ENCODE results near the gene TAPBPL.
A peak's percentile ranks its signal among the peaks of the same experiment; 100 is the strongest.

Gene TAPBPL, protein sequence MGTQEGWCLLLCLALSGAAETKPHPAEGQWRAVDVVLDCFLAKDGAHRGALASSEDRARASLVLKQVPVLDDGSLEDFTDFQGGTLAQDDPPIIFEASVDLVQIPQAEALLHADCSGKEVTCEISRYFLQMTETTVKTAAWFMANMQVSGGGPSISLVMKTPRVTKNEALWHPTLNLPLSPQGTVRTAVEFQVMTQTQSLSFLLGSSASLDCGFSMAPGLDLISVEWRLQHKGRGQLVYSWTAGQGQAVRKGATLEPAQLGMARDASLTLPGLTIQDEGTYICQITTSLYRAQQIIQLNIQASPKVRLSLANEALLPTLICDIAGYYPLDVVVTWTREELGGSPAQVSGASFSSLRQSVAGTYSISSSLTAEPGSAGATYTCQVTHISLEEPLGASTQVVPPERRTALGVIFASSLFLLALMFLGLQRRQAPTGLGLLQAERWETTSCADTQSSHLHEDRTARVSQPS

DNA sequence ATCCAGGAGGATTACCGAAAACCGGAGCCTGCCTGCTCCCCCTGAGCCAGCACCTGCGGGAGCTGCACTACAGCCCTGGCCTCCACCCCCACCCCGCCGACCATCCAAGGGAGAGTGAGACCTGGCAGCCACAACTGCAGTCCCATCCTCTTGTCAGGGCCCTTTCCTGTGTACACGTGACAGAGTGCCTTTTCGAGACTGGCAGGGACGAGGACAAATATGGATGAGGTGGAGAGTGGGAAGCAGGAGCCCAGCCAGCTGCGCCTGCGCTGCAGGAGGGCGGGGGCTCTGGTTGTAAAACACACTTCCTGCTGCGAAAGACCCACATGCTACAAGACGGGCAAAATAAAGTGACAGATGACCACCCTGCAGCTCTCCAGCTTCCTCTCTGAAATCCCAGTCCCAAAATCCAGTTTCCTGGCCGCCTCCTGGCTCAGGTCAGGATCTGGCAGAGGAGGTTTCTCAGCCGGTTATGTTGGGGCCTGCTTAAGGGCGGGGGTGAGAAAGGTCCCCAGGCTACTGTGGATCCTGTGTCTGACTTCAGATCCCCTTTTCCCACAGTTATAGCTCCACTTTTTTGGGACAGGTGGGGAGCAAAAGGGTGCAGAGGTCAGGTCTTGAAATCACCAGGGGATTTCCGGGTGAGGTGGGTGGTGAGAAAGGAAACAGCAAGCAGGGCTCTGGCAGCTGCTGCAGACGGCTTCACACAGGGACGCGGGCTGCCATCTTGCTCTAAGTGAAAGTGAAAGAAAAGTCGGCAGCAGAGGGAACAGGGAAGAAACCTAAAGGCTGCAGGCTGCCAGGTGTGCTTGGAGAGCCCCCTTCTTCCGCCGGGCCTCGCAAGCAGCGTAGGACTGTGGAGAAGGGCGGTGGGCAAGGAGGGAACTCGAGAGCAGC, at the start of gene TAPBPL:
TSS of gene TAPBPL (plus strand) at position 695 of the 897 bp plus-strand sequence. CDS start 207 bp downstream, outside the sequence.
- Histone ChIP-seq H3K4me1 (ENCODE audit: control insufficient read depth in 1 of 2, insufficient read depth in 2 of 2, low read length in 2 of 2) (peaks cover 14 to 31% of the 10 kb centered on the region in 2 donors), H3K27ac (ENCODE audit: low read length) (peak within 1 kb of the TSS; percentile 97), H3K9me3 (ENCODE audit: control insufficient read depth in 1 of 2, low read length in 2 of 2) (no peaks in the 10 kb centered on the region), H3K36me3 (ENCODE audit: control insufficient read depth in 1 of 2, insufficient read depth in 2 of 2, low read length in 2 of 2) (peaks cover 16 to 19% of the 10 kb centered on the region in 2 donors), H3K27me3 (ENCODE audit: low read depth, low read length) (no peaks in the 10 kb centered on the region), H3K4me3 (ENCODE audit: low read depth in 1 of 2, low read length in 2 of 2) (peak within 1 kb of the TSS; percentile 77 to 97)

DNA sequence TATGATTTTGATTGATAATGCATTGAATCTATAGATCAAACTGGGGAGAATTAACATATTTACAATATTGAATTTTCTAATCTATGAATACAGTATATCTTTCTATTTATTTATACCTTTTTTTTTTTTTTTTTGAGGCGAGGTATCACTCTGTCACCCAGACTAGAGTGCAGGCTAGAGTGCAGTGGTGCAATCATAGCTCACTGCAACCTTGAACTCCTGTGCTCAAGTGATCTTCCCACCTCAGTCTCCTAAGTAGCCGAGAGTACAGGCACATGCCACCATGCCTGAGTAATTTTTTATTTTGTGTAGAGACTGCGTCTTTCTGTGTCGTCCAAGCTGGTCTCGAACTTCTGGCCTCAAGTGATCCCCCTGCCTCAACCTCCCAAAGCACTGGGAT, 47.5 kb upstream of the TAPBPL start:
- Histone ChIP-seq H3K27ac (ENCODE audit: low read length) (no peak overlapping the region), H3K4me1 (ENCODE audit: control insufficient read depth in 1 of 2, insufficient read depth in 2 of 2, low read length in 2 of 2) (no peaks in the 10 kb centered on the region), H3K4me3 (ENCODE audit: low read depth in 1 of 2, low read length in 2 of 2) (no peak overlapping the region), H3K9me3 (ENCODE audit: control insufficient read depth in 1 of 2, low read length in 2 of 2) (no peaks in the 10 kb centered on the region), H3K36me3 (ENCODE audit: control insufficient read depth in 1 of 2, insufficient read depth in 2 of 2, low read length in 2 of 2) (no peaks in the 10 kb centered on the region), H3K27me3 (ENCODE audit: low read depth, low read length) (no peaks in the 10 kb centered on the region)

DNA sequence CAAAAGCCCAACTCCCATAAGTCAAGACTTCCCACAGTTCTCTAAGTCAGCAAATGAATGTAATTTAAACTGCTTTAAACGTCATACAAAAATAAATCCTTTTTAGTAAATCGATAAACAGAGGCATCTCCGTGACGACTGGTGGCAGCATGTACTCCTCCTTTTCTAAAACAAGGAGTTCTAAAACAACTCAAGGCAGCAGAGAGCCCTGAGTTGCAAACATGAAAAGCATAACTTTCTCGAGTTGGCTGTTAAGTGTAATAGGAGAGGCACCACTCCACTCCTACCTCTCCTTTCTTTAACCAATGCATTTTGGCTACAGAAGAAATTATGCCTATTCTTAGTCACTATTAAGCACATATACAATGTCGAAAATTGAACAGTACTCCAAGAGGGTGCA, 45.9 kb upstream of the TAPBPL start:
- H3K4me3 ChIP-seq (ENCODE audit: low read depth in 1 of 2, low read length in 2 of 2), result no peak overlapping the region
- H3K27ac ChIP-seq (ENCODE audit: low read length), result no peak overlapping the region
- H3K4me1 ChIP-seq (ENCODE audit: control insufficient read depth in 1 of 2, insufficient read depth in 2 of 2, low read length in 2 of 2), result no peaks in the 10 kb centered on the region
- no peaks in the 10 kb centered on the region for H3K9me3 ChIP-seq (ENCODE audit: control insufficient read depth in 1 of 2, low read length in 2 of 2)
- H3K36me3 ChIP-seq (ENCODE audit: control insufficient read depth in 1 of 2, insufficient read depth in 2 of 2, low read length in 2 of 2), result no peaks in the 10 kb centered on the region
- H3K27me3 ChIP-seq (ENCODE audit: low read depth, low read length), result no peaks in the 10 kb centered on the region

DNA sequence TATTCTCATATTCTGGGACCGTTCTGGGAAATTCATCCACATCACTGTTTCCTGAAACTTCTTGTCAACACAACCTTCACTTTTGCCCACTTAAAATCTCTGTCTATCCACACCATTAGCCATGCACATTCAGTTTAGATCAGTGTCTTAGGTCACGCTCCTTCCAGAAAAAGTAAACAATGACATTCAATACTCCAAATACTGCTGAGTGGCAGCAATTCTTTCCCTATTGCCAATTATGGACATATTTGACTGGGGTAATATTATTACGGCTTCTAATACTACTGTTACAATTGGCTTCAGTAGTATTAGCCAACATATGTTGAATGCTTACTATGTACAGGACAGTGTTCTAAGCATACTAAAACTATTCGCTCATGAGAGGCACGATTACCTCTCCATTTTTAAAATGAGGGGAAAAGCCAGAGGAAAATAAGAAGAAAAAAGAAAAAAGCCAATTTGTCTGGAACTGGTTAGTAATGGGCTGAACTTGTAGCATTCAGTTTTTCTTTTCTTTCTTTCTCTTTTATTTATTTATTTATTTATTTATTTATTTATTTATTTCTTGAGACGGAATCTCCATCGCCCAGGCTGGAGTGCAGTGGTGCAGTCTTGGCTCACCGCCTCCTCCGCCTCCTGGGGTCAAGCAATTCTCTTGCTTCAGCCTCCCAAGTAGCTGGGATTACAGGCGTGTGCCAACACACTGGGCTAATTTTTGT, 44.4 kb upstream of the TAPBPL start:
- Histone ChIP-seq H3K27me3 (ENCODE audit: low read depth, low read length) (no peaks in the 10 kb centered on the region), H3K27ac (ENCODE audit: low read length) (no peak overlapping the region), H3K4me1 (ENCODE audit: control insufficient read depth in 1 of 2, insufficient read depth in 2 of 2, low read length in 2 of 2) (no peaks in the 10 kb centered on the region), H3K36me3 (ENCODE audit: control insufficient read depth in 1 of 2, insufficient read depth in 2 of 2, low read length in 2 of 2) (no peaks in the 10 kb centered on the region), H3K4me3 (ENCODE audit: low read depth in 1 of 2, low read length in 2 of 2) (no peak overlapping the region), H3K9me3 (ENCODE audit: control insufficient read depth in 1 of 2, low read length in 2 of 2) (no peaks in the 10 kb centered on the region)

DNA sequence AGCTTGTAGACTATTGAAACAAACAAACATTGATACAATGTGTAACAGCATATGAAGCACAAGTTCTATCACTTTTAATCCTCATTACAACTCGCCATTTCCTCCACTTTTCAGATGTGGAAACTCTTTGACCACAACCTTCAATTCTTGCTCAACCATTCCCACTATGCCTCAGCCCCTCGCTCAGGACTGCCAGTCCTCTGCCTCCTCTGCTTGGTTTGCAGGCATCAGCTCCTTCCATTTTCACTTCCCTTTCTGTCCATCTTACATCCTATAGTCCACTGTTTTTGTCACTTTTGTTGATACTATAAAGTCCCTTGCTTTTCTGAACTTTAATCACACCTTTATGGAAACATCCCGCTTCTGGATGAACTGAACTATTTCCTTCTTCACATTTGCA, 35.2 kb upstream of the TAPBPL start:
- H3K9me3 ChIP-seq (ENCODE audit: control insufficient read depth in 1 of 2, low read length in 2 of 2), result no peaks in the 10 kb centered on the region
- H3K27me3 ChIP-seq (ENCODE audit: low read depth, low read length), result no peaks in the 10 kb centered on the region
- H3K4me1 ChIP-seq (ENCODE audit: control insufficient read depth in 1 of 2, insufficient read depth in 2 of 2, low read length in 2 of 2), result peaks cover 0 to 6% of the 10 kb centered on the region in 2 donors
- no peak overlapping the region for H3K4me3 ChIP-seq (ENCODE audit: low read depth in 1 of 2, low read length in 2 of 2)
- H3K27ac ChIP-seq (ENCODE audit: low read length), result no peak overlapping the region
- H3K36me3 ChIP-seq (ENCODE audit: control insufficient read depth in 1 of 2, insufficient read depth in 2 of 2, low read length in 2 of 2), result no peaks in the 10 kb centered on the region

DNA sequence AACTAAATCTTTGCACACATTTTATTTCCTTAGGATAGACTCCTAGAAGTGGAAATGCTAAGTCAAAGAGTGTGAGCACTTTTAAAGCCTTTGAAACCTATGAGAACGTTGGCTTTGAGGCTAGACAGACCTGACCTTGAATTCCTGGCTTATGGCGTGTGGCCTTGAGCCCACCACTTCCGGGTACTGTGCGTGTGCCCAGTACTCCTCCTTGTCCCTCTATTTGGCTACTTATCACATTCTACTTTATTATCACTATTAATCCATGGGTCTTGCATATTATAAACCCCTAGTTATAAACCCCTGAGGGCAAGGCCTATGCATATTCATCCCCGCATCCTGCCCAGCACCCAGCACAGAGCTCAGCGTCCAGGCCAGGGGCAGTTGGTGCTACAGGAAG, 33.0 kb upstream of the TAPBPL start:
- no peaks in the 10 kb centered on the region for H3K36me3 ChIP-seq (ENCODE audit: control insufficient read depth in 1 of 2, insufficient read depth in 2 of 2, low read length in 2 of 2)
- no peak overlapping the region for H3K27ac ChIP-seq (ENCODE audit: low read length)
- no peaks in the 10 kb centered on the region for H3K9me3 ChIP-seq (ENCODE audit: control insufficient read depth in 1 of 2, low read length in 2 of 2)
- H3K27me3 ChIP-seq (ENCODE audit: low read depth, low read length), result no peaks in the 10 kb centered on the region
- no peak overlapping the region for H3K4me3 ChIP-seq (ENCODE audit: low read depth in 1 of 2, low read length in 2 of 2)
- peaks cover 0 to 8% of the 10 kb centered on the region in 2 donors for H3K4me1 ChIP-seq (ENCODE audit: control insufficient read depth in 1 of 2, insufficient read depth in 2 of 2, low read length in 2 of 2)

DNA sequence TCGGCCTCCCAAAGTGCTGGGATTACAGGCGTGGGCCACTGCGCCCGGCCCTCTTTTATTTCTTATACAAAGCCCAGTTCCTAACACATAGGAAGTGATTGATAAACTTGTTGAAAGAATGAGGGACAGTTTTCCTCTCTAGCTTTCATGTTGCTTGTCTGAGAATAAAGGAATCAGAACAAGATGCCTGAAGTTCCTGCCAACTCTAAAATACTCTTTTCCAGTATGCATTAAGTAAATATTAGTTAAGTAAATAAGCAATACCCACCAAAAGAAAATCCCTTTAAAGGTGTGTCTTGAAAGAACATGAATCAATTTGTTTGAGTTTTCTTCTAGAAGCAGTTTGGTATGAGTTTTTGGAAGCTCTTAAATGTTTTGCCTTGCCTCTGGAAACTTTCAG, 31.5 kb upstream of the TAPBPL start:
- H3K36me3 ChIP-seq (ENCODE audit: control insufficient read depth in 1 of 2, insufficient read depth in 2 of 2, low read length in 2 of 2), result no peaks in the 10 kb centered on the region
- H3K4me1 ChIP-seq (ENCODE audit: control insufficient read depth in 1 of 2, insufficient read depth in 2 of 2, low read length in 2 of 2), result peaks cover 0 to 11% of the 10 kb centered on the region in 2 donors
- no peak overlapping the region for H3K27ac ChIP-seq (ENCODE audit: low read length)

DNA sequence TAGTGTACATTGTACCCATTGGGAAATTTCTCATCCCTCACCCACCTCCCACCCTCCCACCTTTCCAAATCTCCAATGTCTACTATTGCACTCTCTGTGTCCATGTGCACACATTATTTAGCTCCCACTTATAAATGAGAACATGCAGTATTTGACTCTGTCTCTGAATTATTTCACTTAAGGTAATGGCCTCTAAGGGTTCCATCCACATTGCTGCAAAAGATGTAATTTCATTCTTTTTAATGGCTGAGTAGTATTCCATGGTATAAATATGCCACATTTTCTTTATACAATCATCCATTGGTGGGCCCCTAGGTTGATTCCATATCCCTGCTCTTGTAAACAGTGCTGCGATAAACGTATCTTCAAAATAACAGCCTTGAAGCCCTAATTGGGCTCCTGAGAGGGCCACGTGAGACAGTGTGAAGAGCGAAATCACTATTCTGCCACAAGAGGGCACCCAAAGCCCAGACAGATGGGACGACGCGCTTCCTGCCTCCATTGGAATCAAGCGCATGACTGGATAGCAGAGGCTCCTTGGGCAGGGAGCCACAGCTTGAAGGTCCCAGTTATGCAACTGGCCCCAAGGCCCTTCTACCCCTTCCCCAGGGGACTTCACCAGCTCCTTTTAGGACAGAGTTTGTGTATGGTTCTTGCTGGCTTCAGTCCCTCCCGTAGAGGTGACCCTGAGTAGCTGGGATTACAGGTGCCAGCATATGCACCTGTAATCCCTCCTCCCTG, 28.4 kb upstream of the TAPBPL start:
- H3K36me3 ChIP-seq (ENCODE audit: control insufficient read depth in 1 of 2, insufficient read depth in 2 of 2, low read length in 2 of 2), result no peaks in the 10 kb centered on the region
- no peak overlapping the region for H3K4me3 ChIP-seq (ENCODE audit: low read depth in 1 of 2, low read length in 2 of 2)
- no peaks in the 10 kb centered on the region for H3K9me3 ChIP-seq (ENCODE audit: control insufficient read depth in 1 of 2, low read length in 2 of 2)
- H3K4me1 ChIP-seq (ENCODE audit: control insufficient read depth in 1 of 2, insufficient read depth in 2 of 2, low read length in 2 of 2), result peaks cover 0 to 11% of the 10 kb centered on the region in 2 donors
- no peak overlapping the region for H3K27ac ChIP-seq (ENCODE audit: low read length)
- no peaks in the 10 kb centered on the region for H3K27me3 ChIP-seq (ENCODE audit: low read depth, low read length)

More for the DNA sequence above, 31.5 kb upstream of the TAPBPL start:
- no peaks in the 10 kb centered on the region for H3K27me3 ChIP-seq (ENCODE audit: low read depth, low read length)
- no peaks in the 10 kb centered on the region for H3K9me3 ChIP-seq (ENCODE audit: control insufficient read depth in 1 of 2, low read length in 2 of 2)
- H3K4me3 ChIP-seq (ENCODE audit: low read depth in 1 of 2, low read length in 2 of 2), result no peak overlapping the region

DNA sequence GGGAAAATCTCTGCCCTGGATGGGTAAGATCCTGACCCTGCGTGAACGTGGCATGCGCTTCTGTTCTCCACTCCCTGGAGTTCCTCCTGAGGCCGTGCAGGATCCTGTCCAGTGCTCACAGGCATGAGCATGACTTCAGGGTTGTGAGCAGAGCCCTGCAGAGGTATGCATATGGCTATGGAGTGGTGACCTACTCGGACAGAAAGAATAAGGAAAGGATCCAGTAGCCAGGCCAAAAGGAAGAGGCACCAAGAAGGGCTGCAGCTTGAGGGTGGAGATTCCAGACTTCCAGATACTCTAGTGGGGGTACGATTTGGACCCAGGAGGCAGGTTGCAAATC, 27.9 kb upstream of the TAPBPL start:
- H3K9me3 ChIP-seq (ENCODE audit: control insufficient read depth in 1 of 2, low read length in 2 of 2), result no peaks in the 10 kb centered on the region
- H3K4me3 ChIP-seq (ENCODE audit: low read depth in 1 of 2, low read length in 2 of 2), result no peak overlapping the region
- H3K27ac ChIP-seq (ENCODE audit: low read length), result no peak overlapping the region

DNA sequence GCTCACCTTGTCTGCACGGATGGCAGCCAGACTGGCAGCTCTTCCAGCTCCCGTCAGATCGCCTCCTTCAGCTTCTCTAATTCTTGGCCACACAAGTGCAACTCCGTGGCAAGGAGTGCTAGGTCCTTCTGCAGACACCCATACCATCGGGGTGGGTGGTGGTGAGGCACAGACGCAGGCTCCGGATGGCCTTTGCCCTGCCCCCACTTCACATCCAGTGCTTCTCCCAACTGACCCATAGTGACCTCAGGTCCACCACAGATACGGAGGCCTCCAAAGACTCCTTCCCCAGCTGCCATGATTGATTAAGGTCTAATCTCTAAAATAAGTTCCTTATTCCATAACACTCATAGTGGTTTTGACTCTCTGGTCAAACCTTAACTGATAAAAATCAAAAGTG, 27.0 kb upstream of the TAPBPL start:
- Histone ChIP-seq H3K36me3 (ENCODE audit: control insufficient read depth in 1 of 2, insufficient read depth in 2 of 2, low read length in 2 of 2) (no peaks in the 10 kb centered on the region), H3K27ac (ENCODE audit: low read length) (no peak overlapping the region), H3K4me3 (ENCODE audit: low read depth in 1 of 2, low read length in 2 of 2) (no peak overlapping the region), H3K4me1 (ENCODE audit: control insufficient read depth in 1 of 2, insufficient read depth in 2 of 2, low read length in 2 of 2) (peaks cover 0 to 11% of the 10 kb centered on the region in 2 donors), H3K27me3 (ENCODE audit: low read depth, low read length) (no peaks in the 10 kb centered on the region), H3K9me3 (ENCODE audit: control insufficient read depth in 1 of 2, low read length in 2 of 2) (no peaks in the 10 kb centered on the region)

More for the DNA sequence above, 27.9 kb upstream of the TAPBPL start:
- Histone ChIP-seq H3K4me1 (ENCODE audit: control insufficient read depth in 1 of 2, insufficient read depth in 2 of 2, low read length in 2 of 2) (peaks cover 0 to 11% of the 10 kb centered on the region in 2 donors), H3K36me3 (ENCODE audit: control insufficient read depth in 1 of 2, insufficient read depth in 2 of 2, low read length in 2 of 2) (no peaks in the 10 kb centered on the region), H3K27me3 (ENCODE audit: low read depth, low read length) (no peaks in the 10 kb centered on the region)

Measured in muscle layer of duodenum (tissue), 2 donors.